HEK293 (cell line): Measurements from ENCODE around the gene NAA35.
A peak's percentile ranks its signal among the peaks of the same experiment; 100 is the strongest.

ENCODE experiments used
- CTCF ChIA-PET: fragments of 350-600 bp; formaldehyde crosslinking; extraction: SDS; loops from one replicate; lab custom pipeline; 2021; ENCODE audit warnings: antibody characterized with exemption; lab: Yijun Ruan, JAX
- POLR2A ChIA-PET: fragments of 300-600 bp; formaldehyde crosslinking; extraction: SDS; loops from one replicate; lab custom pipeline; 2020; ENCODE audit warnings: antibody characterized with exemption, inconsistent platforms; lab: Yijun Ruan, JAX
- H3K27ac ChIP-seq: fragments of 200-500 bp; sonication (Bioruptor generic); 2 replicates; pipeline ENCODE4 v1.5.1; 2014; ENCODE audit warnings: low read depth, low read length, control low read depth, inconsistent platforms; ENCODE audit errors: extremely low read depth
- H3K36me3 ChIP-seq, 2 experiments: fragments of 200-500 bp in 1 of 2; sonication (Bioruptor generic) in 1 of 2; 1 replicate in 1 of 2; 2 replicates in 1 of 2; pipeline ENCODE4 v1.5.1; 2014 to 2017; ENCODE audit warnings: inconsistent platforms in 2 of 2, low read length in 2 of 2; ENCODE audit not compliant: control insufficient read depth in 2 of 2, insufficient read depth in 1 of 2
- H3K4me1 ChIP-seq: fragments of 200-500 bp; sonication (Bioruptor generic); 2 replicates; pipeline ENCODE4 v1.5.1; 2014; ENCODE audit warnings: mild to moderate bottlenecking, low read length, inconsistent platforms; ENCODE audit not compliant: control insufficient read depth, insufficient read depth
- H3K4me3 ChIP-seq: 2 replicates; pipeline ENCODE4 v1.5.1; 2011; ENCODE audit warnings: low read depth, mild to moderate bottlenecking, control low read depth, low read length, moderate library complexity
- H3K9me3 ChIP-seq: fragments of 200-500 bp; sonication (Bioruptor generic); 2 replicates; pipeline ENCODE4 v1.5.1; 2014; ENCODE audit warnings: low read depth, low read length, inconsistent platforms; ENCODE audit not compliant: control insufficient read depth, insufficient read depth
- BCL6B ChIP-seq: fragments of 450-650 bp; formaldehyde crosslinking; IDR thresholded peaks from 2 replicates; pipeline ENCODE4 v1.5.1; 2017; ENCODE audit warnings: missing biosample characterization, missing genetic modification characterization
- PRDM1 ChIP-seq: fragments of 450-650 bp; formaldehyde crosslinking; IDR thresholded peaks from 2 replicates; pipeline ENCODE4; 2016; ENCODE audit warnings: missing biosample characterization, missing genetic modification characterization
- WT1 ChIP-seq: fragments of 450-650 bp; formaldehyde crosslinking; IDR thresholded peaks from 2 replicates; pipeline ENCODE4 v1.5.1; 2016; ENCODE audit warnings: missing biosample characterization, missing genetic modification characterization
- YY2 ChIP-seq: fragments of 450-650 bp; formaldehyde crosslinking; IDR thresholded peaks from 2 replicates; pipeline ENCODE4 v1.5.1; 2016; ENCODE audit warnings: missing biosample characterization, missing genetic modification characterization
- ZNF114 ChIP-seq: fragments of 450-650 bp; formaldehyde crosslinking; IDR thresholded peaks from 2 replicates; pipeline ENCODE4 v1.5.0; 2017; ENCODE audit warnings: missing biosample characterization, missing genetic modification characterization
- ZNF133 ChIP-seq: fragments of 450-650 bp; formaldehyde crosslinking; IDR thresholded peaks from 2 replicates; pipeline ENCODE4 v1.5.1; 2016; ENCODE audit warnings: missing biosample characterization, missing genetic modification characterization
- ZNF138 ChIP-seq: fragments of 450-650 bp; formaldehyde crosslinking; IDR thresholded peaks from 2 replicates; pipeline ENCODE4 v1.5.1; 2016; ENCODE audit warnings: missing biosample characterization, missing genetic modification characterization, borderline replicate concordance
- ZNF169 ChIP-seq: fragments of 450-650 bp; formaldehyde crosslinking; IDR thresholded peaks from 2 replicates; pipeline ENCODE4 v1.5.1; 2016; ENCODE audit warnings: missing biosample characterization, missing genetic modification characterization
- ZNF280D ChIP-seq: fragments of 450-650 bp; formaldehyde crosslinking; IDR thresholded peaks from 2 replicates; pipeline ENCODE4 v1.5.1; 2016; ENCODE audit warnings: missing biosample characterization, missing genetic modification characterization
- ZNF311 ChIP-seq: fragments of 450-650 bp; formaldehyde crosslinking; IDR thresholded peaks from 2 replicates; pipeline ENCODE4 v1.5.1; 2017; ENCODE audit warnings: missing biosample characterization, missing genetic modification characterization, borderline replicate concordance
- ZNF335 ChIP-seq: fragments of 450-650 bp; formaldehyde crosslinking; conservative IDR thresholded peaks from 2 replicates; pipeline ENCODE4 v1.5.1; 2016; ENCODE audit warnings: missing biosample characterization, missing genetic modification characterization
- ZNF354C ChIP-seq: fragments of 450-650 bp; formaldehyde crosslinking; IDR thresholded peaks from 2 replicates; pipeline ENCODE4 v1.5.1; 2016; ENCODE audit warnings: missing biosample characterization, missing genetic modification characterization, low read depth, borderline replicate concordance
- ZNF366 ChIP-seq: fragments of 450-650 bp; formaldehyde crosslinking; conservative IDR thresholded peaks from 2 replicates; pipeline ENCODE4 v1.5.1; 2016; ENCODE audit warnings: missing biosample characterization, missing genetic modification characterization
- ZNF433 ChIP-seq: fragments of 450-650 bp; formaldehyde crosslinking; IDR thresholded peaks from 2 replicates; pipeline ENCODE4 v1.5.1; 2016; ENCODE audit warnings: missing biosample characterization, missing genetic modification characterization, low read depth
- ZNF561 ChIP-seq: fragments of 450-650 bp; IDR thresholded peaks from 2 replicates; pipeline ENCODE4 v1.5.1; 2018; ENCODE audit warnings: missing biosample characterization, missing genetic modification characterization, borderline replicate concordance
- ZNF654 ChIP-seq: fragments of 450-650 bp; formaldehyde crosslinking; IDR thresholded peaks from 2 replicates; pipeline ENCODE4 v1.5.1; 2016; ENCODE audit warnings: low read depth, missing biosample characterization, missing genetic modification characterization
- ZNF658 ChIP-seq: fragments of 450-650 bp; formaldehyde crosslinking; IDR thresholded peaks from 2 replicates; pipeline ENCODE4; 2016; ENCODE audit warnings: missing biosample characterization, missing genetic modification characterization
- ZNF707 ChIP-seq: fragments of 450-650 bp; formaldehyde crosslinking; IDR thresholded peaks from 2 replicates; pipeline ENCODE4 v1.5.1; 2016; ENCODE audit warnings: missing biosample characterization, missing genetic modification characterization
- ZNF843 ChIP-seq: fragments of 450-650 bp; formaldehyde crosslinking; IDR thresholded peaks from 2 replicates; pipeline ENCODE4 v1.5.1; 2016; ENCODE audit warnings: missing biosample characterization, missing genetic modification characterization
- TF ChIP-seq, protein P1 (sequence below): fragments of 450-650 bp; formaldehyde crosslinking; IDR thresholded peaks from 2 replicates; pipeline ENCODE4 v1.5.1; 2016; ENCODE audit warnings: missing biosample characterization, missing genetic modification characterization, borderline replicate concordance
- TF ChIP-seq, protein P2 (sequence below): fragments of 450-650 bp; IDR thresholded peaks from 2 replicates; pipeline ENCODE4 v1.5.1; 2018; ENCODE audit warnings: missing biosample characterization, mild to moderate bottlenecking, missing genetic modification characterization
- TF ChIP-seq, protein P3 (sequence below): fragments of 450-650 bp; formaldehyde crosslinking; IDR thresholded peaks from 2 replicates; pipeline ENCODE4 v1.5.1; 2017; ENCODE audit warnings: missing biosample characterization, missing genetic modification characterization
- TF ChIP-seq, protein P4 (sequence below): fragments of 450-650 bp; formaldehyde crosslinking; IDR thresholded peaks from 2 replicates; pipeline ENCODE4 v1.5.1; 2016; ENCODE audit warnings: missing biosample characterization, missing genetic modification characterization

The NAA35 gene

DNA sequence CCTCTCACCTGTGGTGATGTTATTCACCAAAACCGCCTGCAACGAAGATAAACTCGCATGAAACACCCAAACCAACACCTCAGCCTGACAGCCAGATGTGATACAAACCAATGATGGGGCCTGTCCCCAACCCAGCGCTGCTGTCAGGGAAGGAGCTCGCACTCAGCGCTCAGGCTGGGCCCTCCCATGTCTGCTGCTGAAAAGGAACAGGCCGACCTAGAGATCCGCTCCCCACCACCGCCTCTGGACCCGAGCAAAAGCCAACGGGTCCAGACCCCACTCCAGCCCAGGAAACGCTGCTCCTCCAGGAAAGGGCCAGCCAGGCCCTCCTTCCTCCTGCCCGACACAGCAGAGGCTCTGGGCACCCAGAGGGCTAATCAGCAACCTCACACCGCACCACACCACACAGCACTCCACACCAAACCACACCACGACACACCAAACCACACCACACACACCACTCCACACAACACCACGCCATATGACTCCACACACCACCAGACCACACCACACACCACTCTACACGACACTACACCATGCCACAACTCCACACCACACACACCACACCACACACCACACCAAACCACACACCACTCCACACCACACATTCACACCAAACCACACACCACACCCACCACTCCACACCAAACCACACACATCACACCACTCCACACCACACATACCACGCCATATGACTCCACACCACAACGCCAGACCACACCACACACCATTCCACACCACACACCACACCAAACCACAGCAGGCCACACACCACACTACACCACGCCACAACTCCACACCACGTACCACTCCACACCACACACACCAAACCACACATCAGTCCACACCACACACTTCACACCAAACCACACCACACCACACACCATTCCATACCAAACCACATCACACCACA lies 111.9 kb downstream of the NAA35 start (continued):
- TF ChIP-seq, protein P1, sequence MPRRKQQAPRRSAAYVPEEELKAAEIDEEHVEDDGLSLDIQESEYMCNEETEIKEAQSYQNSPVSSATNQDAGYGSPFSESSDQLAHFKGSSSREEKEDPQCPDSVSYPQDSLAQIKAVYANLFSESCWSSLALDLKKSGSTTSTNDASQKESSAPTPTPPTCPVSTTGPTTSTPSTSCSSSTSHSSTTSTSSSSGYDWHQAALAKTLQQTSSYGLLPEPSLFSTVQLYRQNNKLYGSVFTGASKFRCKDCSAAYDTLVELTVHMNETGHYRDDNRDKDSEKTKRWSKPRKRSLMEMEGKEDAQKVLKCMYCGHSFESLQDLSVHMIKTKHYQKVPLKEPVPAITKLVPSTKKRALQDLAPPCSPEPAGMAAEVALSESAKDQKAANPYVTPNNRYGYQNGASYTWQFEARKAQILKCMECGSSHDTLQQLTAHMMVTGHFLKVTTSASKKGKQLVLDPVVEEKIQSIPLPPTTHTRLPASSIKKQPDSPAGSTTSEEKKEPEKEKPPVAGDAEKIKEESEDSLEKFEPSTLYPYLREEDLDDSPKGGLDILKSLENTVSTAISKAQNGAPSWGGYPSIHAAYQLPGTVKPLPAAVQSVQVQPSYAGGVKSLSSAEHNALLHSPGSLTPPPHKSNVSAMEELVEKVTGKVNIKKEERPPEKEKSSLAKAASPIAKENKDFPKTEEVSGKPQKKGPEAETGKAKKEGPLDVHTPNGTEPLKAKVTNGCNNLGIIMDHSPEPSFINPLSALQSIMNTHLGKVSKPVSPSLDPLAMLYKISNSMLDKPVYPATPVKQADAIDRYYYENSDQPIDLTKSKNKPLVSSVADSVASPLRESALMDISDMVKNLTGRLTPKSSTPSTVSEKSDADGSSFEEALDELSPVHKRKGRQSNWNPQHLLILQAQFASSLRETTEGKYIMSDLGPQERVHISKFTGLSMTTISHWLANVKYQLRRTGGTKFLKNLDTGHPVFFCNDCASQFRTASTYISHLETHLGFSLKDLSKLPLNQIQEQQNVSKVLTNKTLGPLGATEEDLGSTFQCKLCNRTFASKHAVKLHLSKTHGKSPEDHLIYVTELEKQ = no peak
- TF ChIP-seq ZNF280D (tag by site-specific recombination) (no peak), ZNF654 (tag by site-specific recombination) (no peak), ZNF354C (tag by site-specific recombination) (no peak), ZNF561 (tag by site-specific recombination) (no peak), ZNF433 (no peak), ZNF114 (tag by site-specific recombination) (0 out of 2 replicates have a peak, but pooled peaks have one; percentile 38), ZNF843 (tag by site-specific recombination) (no peak), ZNF311 (tag by site-specific recombination) (no peak), ZNF169 (tag by site-specific recombination) (no peak), WT1 (tag by site-specific recombination) (no peak), ZNF707 (peak; percentile 34; the same call in 1 of the 2 replicates), ZNF366 (tag by site-specific recombination) (no peak)

DNA sequence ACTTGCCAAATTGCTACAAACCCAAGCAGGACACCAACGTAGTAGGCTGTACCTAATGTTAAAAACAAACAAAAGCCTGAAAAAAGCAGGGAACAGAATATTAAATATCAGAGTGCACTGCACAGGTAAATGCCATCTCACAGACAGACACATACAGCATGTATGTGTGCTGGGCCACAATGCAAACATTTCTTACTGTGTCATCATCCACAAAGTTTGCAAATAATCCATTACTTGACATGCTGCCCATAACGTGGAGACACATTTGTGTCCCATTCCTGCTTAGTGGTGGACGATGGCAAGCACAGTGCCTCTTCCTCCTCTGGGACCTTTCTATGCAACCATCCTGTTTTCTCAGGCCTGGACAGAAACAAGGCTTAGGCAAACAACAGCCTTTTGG lies 113.7 kb downstream of the NAA35 start:
- Histone ChIP-seq H3K36me3 (peaks cover 0 to 13% of the 10 kb centered on the region in 2 experiments; a peak in 2 of 3 replicates), H3K4me1 (no peaks in the 10 kb centered on the region; the same call in 1 of the 2 replicates), H3K4me3 (no peak overlapping the region), H3K27ac (no peak overlapping the region), H3K9me3 (no peaks in the 10 kb centered on the region)
- CTCF ChIA-PET = no interaction called here
- POLR2A ChIA-PET = no interaction called here
- TF ChIP-seq ZNF138 (tag by site-specific recombination) (no peak), ZNF658 (tag by site-specific recombination) (no peak), ZNF133 (tag by site-specific recombination) (no peak), ZNF335 (tag by site-specific recombination) (no peak), BCL6B (tag by site-specific recombination) (no peak), WT1 (tag by site-specific recombination) (no peak), YY2 (tag by site-specific recombination) (no peak), PRDM1 (no peak)
- TF ChIP-seq, protein P2, sequence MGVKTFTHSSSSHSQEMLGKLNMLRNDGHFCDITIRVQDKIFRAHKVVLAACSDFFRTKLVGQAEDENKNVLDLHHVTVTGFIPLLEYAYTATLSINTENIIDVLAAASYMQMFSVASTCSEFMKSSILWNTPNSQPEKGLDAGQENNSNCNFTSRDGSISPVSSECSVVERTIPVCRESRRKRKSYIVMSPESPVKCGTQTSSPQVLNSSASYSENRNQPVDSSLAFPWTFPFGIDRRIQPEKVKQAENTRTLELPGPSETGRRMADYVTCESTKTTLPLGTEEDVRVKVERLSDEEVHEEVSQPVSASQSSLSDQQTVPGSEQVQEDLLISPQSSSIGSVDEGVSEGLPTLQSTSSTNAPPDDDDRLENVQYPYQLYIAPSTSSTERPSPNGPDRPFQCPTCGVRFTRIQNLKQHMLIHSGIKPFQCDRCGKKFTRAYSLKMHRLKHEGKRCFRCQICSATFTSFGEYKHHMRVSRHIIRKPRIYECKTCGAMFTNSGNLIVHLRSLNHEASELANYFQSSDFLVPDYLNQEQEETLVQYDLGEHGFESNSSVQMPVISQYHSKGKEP (tag by site-specific recombination) = no peak
- TF ChIP-seq, protein P3, sequence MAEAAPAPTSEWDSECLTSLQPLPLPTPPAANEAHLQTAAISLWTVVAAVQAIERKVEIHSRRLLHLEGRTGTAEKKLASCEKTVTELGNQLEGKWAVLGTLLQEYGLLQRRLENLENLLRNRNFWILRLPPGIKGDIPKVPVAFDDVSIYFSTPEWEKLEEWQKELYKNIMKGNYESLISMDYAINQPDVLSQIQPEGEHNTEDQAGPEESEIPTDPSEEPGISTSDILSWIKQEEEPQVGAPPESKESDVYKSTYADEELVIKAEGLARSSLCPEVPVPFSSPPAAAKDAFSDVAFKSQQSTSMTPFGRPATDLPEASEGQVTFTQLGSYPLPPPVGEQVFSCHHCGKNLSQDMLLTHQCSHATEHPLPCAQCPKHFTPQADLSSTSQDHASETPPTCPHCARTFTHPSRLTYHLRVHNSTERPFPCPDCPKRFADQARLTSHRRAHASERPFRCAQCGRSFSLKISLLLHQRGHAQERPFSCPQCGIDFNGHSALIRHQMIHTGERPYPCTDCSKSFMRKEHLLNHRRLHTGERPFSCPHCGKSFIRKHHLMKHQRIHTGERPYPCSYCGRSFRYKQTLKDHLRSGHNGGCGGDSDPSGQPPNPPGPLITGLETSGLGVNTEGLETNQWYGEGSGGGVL = no peak
- TF ChIP-seq, protein P4, sequence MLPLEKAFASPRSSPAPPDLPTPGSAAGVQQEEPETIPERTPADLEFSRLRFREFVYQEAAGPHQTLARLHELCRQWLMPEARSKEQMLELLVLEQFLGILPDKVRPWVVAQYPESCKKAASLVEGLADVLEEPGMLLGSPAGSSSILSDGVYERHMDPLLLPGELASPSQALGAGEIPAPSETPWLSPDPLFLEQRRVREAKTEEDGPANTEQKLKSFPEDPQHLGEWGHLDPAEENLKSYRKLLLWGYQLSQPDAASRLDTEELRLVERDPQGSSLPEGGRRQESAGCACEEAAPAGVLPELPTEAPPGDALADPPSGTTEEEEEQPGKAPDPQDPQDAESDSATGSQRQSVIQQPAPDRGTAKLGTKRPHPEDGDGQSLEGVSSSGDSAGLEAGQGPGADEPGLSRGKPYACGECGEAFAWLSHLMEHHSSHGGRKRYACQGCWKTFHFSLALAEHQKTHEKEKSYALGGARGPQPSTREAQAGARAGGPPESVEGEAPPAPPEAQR (tag by site-specific recombination) = no peak
